ENCODE results near the gene SLC35B2.

GRCh38 chr6:44222486-44223318, 34.6 kb downstream of the SLC35B2 start:
- TF ChIP-seq CTCF (IDR thresholded peaks at IDR 0.05) (no peak), POLR2A (IDR thresholded peaks at IDR 0.05) (no peak)
